ENCODE measurements around the gene MAFB.

The MAFB gene

GRCh38 chr20:40705413-40705812 is 16.4 kb upstream of the MAFB start:
- DNase-seq (ENCODE audit: low read depth): no peak
- H3K4me3 ChIP-seq (ENCODE audit: low read depth, low read length): no peak overlapping the region

GRCh38 chr20:40704828-40705227 is 15.8 kb upstream of the MAFB start:
- no peak overlapping the region for H3K4me3 ChIP-seq (ENCODE audit: low read depth, low read length)
- no peak for DNase-seq (ENCODE audit: low read depth)

- H3K4me3 ChIP-seq (ENCODE audit: low read depth, low read length): no peak overlapping the region
- no peak for DNase-seq (ENCODE audit: low read depth)
These were observed 15.0 kb upstream of the MAFB start for GRCh38 chr20:40703975-40704530.

GRCh38 chr20:40702504-40702903 is 13.5 kb upstream of the MAFB start:
- DNase-seq (ENCODE audit: low read depth): no peak
- H3K4me3 ChIP-seq (ENCODE audit: low read depth, low read length): no peak overlapping the region

- H3K4me3 ChIP-seq (ENCODE audit: low read depth, low read length): no peak overlapping the region
- no peak for DNase-seq (ENCODE audit: low read depth)
These were observed 9.7 kb upstream of the MAFB start for GRCh38 chr20:40698744-40699143.

GRCh38 chr20:40698281-40698680 is 9.2 kb upstream of the MAFB start:
- no peak for DNase-seq (ENCODE audit: low read depth)
- H3K4me3 ChIP-seq (ENCODE audit: low read depth, low read length): no peak overlapping the region

GRCh38 chr20:40697541-40697940 is 8.5 kb upstream of the MAFB start:
- no peak for DNase-seq (ENCODE audit: low read depth)
- H3K4me3 ChIP-seq (ENCODE audit: low read depth, low read length): no peak overlapping the region

- no peak for DNase-seq (ENCODE audit: low read depth)
- no peak overlapping the region for H3K4me3 ChIP-seq (ENCODE audit: low read depth, low read length)
These were observed 6.2 kb upstream of the MAFB start for GRCh38 chr20:40695214-40695613.

GRCh38 chr20:40694246-40694645 is 5.2 kb upstream of the MAFB start:
- no peak for DNase-seq (ENCODE audit: low read depth)
- no peak overlapping the region for H3K4me3 ChIP-seq (ENCODE audit: low read depth, low read length)

- H3K4me3 ChIP-seq (ENCODE audit: low read depth, low read length): no peak overlapping the region
- no peak for DNase-seq (ENCODE audit: low read depth)
These were observed 3.4 kb upstream of the MAFB start for GRCh38 chr20:40692240-40693011.

GRCh38 chr20:40691566-40692239 is 2.7 kb upstream of the MAFB start:
- no peak for DNase-seq (ENCODE audit: low read depth)
- H3K4me3 ChIP-seq (ENCODE audit: low read depth, low read length): no peak overlapping the region

GRCh38 chr20:40690836-40691565 is 2.0 kb upstream of the MAFB start:
- DNase-seq (ENCODE audit: low read depth): no peak
- H3K4me3 ChIP-seq (ENCODE audit: low read depth, low read length): no peak overlapping the region

- DNase-seq (ENCODE audit: low read depth): peak; percentile 64
- H3K4me3 ChIP-seq (ENCODE audit: low read depth, low read length): peak overlapping the region; percentile 58
These were observed 1.2 kb upstream of the MAFB start for GRCh38 chr20:40689943-40690835.

- DNase-seq (ENCODE audit: low read depth): no peak
- peak overlapping the region; percentile 58 for H3K4me3 ChIP-seq (ENCODE audit: low read depth, low read length)
These were observed 622 bp downstream of the MAFB start for GRCh38 chr20:40688129-40689099.

- peak overlapping the region; percentile 32 for H3K4me3 ChIP-seq (ENCODE audit: low read depth, low read length)
- DNase-seq (ENCODE audit: low read depth): no peak
These were observed 1.5 kb downstream of the MAFB start for GRCh38 chr20:40687384-40688128.

GRCh38 chr20:40686893-40687292 is 2.1 kb downstream of the MAFB start:
- H3K4me3 ChIP-seq (ENCODE audit: low read depth, low read length): peak overlapping the region; percentile 32
- DNase-seq (ENCODE audit: low read depth): no peak

- H3K4me3 ChIP-seq (ENCODE audit: low read depth, low read length): no peak overlapping the region
- DNase-seq (ENCODE audit: low read depth): no peak
These were observed 2.6 kb downstream of the MAFB start for GRCh38 chr20:40686434-40686882.
